ENCODE measurements around the gene TSR1.

GRCh38 chr17:2384439-2385127, 48.3 kb upstream of the TSR1 start:
- TF ChIP-seq, protein P1, sequence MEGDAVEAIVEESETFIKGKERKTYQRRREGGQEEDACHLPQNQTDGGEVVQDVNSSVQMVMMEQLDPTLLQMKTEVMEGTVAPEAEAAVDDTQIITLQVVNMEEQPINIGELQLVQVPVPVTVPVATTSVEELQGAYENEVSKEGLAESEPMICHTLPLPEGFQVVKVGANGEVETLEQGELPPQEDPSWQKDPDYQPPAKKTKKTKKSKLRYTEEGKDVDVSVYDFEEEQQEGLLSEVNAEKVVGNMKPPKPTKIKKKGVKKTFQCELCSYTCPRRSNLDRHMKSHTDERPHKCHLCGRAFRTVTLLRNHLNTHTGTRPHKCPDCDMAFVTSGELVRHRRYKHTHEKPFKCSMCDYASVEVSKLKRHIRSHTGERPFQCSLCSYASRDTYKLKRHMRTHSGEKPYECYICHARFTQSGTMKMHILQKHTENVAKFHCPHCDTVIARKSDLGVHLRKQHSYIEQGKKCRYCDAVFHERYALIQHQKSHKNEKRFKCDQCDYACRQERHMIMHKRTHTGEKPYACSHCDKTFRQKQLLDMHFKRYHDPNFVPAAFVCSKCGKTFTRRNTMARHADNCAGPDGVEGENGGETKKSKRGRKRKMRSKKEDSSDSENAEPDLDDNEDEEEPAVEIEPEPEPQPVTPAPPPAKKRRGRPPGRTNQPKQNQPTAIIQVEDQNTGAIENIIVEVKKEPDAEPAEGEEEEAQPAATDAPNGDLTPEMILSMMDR (IDR thresholded peaks at IDR 0.05 in 8 of 11, conservative IDR thresholded peaks at IDR 0.05 in 3 of 11), result no peak
- peak in 1 of 3 donors; percentile 63 for TF ChIP-seq POLR2AphosphoS5 (IDR thresholded peaks at IDR 0.05)

Data from spleen (tissue), 7 donors.